HG02973 (cell line): ENCODE data around the gene MYO15A.

Source experiments
- ATAC-seq: cut with Tn5 transposase; IDR thresholded peaks from one replicate; pipeline ENCODE4 v1.9.1; 2021; ENCODE audit warnings: moderate library complexity; ENCODE audit not compliant: unreplicated experiment

The MYO15A gene, protein sequence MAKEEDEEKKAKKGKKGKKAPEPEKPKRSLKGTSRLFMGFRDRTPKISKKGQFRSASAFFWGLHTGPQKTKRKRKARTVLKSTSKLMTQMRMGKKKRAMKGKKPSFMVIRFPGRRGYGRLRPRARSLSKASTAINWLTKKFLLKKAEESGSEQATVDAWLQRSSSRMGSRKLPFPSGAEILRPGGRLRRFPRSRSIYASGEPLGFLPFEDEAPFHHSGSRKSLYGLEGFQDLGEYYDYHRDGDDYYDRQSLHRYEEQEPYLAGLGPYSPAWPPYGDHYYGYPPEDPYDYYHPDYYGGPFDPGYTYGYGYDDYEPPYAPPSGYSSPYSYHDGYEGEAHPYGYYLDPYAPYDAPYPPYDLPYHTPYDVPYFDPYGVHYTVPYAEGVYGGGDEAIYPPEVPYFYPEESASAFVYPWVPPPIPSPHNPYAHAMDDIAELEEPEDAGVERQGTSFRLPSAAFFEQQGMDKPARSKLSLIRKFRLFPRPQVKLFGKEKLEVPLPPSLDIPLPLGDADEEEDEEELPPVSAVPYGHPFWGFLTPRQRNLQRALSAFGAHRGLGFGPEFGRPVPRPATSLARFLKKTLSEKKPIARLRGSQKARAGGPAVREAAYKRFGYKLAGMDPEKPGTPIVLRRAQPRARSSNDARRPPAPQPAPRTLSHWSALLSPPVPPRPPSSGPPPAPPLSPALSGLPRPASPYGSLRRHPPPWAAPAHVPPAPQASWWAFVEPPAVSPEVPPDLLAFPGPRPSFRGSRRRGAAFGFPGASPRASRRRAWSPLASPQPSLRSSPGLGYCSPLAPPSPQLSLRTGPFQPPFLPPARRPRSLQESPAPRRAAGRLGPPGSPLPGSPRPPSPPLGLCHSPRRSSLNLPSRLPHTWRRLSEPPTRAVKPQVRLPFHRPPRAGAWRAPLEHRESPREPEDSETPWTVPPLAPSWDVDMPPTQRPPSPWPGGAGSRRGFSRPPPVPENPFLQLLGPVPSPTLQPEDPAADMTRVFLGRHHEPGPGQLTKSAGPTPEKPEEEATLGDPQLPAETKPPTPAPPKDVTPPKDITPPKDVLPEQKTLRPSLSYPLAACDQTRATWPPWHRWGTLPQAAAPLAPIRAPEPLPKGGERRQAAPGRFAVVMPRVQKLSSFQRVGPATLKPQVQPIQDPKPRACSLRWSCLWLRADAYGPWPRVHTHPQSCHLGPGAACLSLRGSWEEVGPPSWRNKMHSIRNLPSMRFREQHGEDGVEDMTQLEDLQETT (N-terminal part only)

DNA sequence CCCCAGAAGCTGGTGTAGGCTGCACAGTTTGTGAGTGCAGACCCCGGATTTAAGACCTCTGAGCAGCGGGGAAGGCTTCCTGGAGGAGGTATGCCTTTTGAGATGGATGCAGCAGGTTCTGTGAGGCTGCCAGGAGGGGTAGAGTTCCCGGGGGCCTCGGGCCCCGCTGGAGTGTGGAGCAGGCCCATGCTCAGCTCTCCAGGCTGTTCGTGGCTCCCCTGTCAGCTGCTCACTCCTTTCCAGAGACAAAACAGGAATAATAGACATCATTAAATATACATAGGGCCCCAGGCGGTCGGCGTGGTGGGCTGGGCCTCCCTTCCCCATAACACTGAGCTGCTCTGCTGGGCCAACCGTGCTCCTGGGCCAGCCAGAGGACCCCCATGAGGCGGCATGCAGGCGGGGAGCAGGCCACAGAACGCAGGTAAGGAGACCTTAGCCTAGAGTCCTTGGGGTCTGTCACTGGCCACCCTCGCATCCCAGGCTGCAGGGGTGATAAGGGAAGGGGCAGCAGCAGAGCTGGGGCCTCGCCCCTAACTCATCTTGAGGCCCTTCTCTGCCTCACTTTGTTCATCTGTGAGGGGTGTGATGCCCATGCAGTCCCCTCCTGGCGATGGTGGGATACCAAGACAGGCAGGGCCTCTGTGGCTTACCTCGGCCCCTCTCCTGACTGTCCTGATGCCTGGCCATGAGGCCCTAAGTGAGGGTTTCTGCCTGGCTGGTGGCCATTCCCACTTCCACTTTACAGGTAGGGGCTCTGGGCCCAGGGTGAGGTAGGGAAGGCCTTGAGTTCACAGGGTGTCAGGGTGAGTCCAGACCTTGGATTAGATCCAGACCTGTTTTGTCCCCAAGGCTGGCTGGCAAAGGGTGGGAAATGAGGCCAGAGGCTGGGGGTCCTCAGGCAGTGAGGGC lies at the start of gene MYO15A:
Gene MYO15A, plus strand, starts transcription at position 356 of the 912 bp plus-strand sequence. CDS start 10,045 bp downstream, outside the sequence.
- no peak for ATAC-seq

DNA sequence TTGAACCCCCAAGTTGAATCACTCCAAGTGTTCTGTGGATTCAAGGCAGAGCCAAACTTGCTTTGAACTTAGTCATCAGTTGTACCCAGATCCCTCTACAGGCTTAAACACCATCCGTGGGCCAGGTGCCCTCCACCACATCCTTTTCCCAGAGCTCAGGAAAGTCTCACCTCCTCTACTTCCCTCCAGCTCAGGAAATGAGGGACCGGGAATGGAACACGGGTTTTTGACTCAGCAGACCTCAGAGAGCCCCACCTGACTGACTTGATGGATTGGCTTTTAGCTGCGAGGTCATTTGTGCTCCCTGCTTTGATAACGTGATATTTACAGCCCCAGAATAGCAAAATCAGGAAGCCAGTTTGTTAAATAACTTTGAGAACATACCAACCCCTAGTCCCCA lies 49.3 kb upstream of the MYO15A start:
- ATAC-seq, result no peak

DNA sequence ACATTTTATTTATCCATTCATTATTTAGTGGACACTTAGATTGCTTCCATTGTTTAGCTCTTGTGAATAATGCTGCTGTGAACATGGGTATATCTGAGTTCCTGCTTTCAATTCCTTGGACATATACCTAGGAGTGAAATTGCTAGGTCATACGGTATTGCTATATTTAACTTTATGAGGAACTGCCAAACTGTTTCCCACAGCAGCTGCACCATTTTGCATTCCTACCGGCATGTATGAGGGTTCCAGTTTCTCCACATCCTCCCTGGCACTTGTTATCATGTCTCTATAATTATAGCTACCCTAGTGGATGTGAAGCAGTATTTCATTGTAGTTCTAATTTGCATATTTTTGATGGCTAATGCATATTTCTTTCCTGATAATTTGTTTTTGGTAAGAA lies 44.5 kb upstream of the MYO15A start:
- no peak for ATAC-seq

DNA sequence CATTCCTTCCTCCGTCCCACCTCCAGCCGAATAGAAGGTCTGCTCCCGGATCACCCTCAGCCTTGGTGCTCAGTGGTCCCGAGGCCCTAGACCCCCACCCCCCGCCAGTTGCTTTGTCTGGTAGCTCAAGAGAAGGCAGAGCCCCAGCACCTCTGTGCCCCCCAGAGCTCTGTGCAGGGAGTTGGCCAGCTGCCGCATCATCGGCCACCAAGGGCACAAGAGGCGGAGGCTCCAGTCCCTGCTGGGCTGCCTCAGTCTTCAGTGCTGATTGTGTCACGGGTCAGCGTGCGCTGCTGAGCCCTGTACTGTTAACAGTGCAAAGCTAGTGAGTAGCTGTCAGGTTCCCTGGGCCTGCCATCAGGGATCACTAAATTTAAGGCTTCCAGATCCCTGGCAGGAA lies 43.0 kb upstream of the MYO15A start:
- no peak for ATAC-seq

DNA sequence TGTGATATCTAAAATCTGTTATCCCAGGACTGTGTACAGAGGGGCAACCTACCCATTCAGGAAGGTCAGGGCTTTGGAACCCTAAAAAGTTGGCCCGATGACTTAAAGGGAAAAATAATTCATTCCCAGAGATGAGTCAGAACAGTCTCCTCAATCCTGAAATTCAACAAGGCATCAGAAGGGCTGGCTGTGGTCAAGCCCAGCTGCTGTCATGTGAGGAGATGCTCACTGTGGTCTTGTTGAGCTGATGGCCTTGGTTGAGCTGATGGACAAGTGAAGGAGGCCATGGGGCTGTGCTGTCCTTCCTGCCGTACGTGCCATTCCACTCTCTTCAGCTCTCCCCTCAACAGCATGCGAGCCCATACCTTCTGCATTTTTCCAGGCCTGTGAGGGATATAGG lies 41.7 kb upstream of the MYO15A start:
- ATAC-seq, result no peak

DNA sequence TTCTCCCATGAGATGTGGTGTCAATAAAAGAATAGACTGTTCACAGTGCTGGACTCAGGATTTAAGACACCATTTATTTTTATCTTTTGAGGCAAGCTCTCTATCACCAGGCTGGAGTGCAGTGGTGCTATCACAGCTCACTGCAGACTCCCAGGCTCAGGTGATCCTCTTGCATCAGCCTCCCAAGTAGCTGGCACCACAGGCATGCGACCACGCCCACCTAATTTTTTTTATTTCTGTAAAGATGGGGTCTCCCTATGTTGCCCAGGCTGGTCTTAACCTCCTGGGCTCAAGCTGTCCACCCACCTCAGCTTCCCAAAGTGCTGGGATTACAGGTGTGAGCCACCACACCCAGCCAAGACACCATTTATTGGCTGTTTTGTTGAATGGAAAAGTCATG lies 39.5 kb upstream of the MYO15A start:
- no peak for ATAC-seq

DNA sequence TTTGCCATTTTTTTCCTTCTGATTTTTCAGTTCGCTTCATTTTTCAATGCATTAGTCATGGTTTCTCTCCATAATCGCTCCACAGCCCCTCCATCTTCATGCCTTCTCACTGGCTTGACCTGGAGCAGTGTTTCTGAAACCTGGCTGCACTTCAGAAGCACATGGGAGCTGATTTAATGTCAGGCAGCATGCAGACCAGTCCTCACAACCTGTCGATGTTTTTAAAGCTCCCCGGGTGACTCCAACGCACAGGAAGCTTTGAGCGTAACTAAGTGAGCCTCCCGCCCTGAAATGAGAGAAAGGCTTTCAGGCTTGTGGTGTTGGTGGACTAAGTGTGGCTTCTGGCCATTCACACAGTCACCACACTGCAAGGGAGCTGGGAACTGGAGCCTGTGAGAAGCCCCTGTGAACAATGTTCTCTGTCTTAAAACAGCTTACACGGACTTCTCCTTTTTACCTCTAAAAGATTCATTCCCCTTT lies 37.7 kb upstream of the MYO15A start:
- ATAC-seq, result no peak

DNA sequence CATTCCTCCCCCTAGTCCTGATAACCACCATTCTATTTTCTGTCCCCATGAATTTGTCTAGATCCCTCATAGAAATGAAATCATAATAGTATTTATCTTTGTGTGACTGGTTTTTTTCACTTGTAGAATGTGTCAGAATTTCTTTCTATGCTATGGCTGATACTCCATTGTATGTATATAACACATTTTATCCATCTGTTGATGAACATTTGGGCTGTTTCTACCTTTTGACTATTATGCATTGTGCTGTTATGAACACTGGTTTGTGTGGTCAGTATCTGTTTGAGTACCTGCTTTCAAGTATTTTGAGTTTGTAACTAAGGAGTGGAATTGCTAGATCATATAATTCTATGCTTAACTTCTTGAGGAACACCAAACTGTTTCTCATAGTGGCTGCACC lies 36.8 kb upstream of the MYO15A start:
- no peak for ATAC-seq

DNA sequence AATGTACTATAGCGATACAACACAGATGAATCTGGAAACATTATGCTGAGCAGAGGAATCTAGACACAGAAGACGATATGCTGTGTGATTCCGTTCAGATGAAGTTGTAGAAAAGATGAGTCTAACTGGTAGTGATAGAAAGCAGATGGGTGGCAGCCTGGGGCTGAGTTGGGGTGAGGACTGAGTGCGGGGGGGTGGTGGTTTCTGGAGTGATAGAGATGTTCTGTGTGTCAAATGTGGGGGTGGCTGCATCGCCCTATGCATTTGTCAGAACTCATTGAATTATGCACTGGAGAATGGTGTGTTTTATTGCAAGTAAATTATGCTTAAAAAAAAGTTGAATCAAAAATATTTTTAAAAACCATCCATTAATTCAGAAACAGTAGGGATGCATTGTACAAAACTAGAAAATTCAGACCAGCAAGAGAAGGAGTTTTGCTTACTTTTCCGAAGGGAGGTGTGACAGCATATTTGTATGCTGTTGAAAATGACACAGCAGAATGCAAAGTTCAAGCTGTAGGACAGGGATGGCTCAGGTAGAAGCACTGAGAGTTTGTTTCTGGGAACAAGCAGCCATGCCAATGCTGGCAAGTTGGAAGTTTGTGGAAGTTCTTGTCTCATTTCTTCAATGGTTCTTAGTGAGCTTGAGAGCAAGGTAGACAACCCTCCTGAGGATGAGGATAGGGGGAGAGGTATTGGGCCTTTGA lies 33.8 kb upstream of the MYO15A start:
- no peak for ATAC-seq

DNA sequence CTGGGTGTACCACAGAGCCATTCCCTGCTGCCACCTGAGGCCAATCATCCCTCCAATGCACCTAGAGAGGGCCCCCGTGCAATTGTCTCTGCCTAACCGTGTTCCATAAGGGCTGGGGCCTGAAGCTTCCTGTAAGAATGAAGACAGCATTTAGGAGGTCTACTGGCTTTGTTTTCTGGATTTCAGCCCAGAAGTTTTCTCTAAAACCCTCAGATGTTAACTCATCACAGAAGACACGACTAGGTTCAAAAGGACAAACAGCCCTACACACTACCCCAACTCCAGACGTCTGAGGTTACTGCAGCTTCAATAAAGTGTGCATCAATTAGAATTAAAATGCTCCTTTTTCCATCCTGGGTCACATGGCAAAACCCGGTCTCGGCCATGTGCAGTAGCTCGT lies 31.6 kb upstream of the MYO15A start:
- ATAC-seq, result no peak

DNA sequence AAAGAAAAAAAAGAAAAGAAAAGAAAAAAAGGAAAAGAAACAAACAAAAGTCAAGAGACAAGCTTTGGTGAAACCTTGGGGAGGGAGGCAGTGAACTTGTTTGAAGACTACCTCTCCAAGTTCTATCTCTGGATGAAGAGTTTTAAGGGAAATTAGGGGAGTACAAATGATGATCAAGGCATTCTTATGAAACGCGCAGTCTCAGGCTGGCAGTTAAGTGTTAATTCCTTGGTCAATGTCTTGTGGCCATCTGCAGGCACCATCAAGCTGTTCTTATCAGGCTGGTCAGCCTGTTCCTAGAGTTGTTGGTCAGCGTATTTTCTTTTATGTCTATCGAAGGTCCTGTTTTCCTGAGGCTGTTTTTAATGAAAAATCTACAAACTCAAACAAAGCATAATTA lies 29.0 kb upstream of the MYO15A start:
- no peak for ATAC-seq

DNA sequence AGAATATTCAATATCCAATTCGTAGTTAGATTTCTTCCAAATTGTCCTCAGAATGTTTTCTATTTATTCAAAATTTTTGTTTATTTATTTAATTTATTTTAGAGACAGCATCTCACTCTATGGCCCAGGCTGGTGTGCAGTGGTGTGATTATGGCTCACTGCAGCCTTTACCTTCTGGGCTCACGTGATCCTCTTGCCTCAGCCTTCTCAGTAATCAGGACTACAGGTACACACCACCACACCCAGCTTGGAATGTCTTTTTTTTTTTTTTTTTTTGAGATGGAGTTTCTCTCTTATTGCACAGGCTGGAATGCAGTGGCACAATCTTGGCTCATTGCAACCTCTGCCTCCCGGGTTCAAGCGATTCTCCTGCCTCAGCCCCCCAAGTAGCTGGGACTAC lies 24.3 kb upstream of the MYO15A start:
- ATAC-seq, result no peak

DNA sequence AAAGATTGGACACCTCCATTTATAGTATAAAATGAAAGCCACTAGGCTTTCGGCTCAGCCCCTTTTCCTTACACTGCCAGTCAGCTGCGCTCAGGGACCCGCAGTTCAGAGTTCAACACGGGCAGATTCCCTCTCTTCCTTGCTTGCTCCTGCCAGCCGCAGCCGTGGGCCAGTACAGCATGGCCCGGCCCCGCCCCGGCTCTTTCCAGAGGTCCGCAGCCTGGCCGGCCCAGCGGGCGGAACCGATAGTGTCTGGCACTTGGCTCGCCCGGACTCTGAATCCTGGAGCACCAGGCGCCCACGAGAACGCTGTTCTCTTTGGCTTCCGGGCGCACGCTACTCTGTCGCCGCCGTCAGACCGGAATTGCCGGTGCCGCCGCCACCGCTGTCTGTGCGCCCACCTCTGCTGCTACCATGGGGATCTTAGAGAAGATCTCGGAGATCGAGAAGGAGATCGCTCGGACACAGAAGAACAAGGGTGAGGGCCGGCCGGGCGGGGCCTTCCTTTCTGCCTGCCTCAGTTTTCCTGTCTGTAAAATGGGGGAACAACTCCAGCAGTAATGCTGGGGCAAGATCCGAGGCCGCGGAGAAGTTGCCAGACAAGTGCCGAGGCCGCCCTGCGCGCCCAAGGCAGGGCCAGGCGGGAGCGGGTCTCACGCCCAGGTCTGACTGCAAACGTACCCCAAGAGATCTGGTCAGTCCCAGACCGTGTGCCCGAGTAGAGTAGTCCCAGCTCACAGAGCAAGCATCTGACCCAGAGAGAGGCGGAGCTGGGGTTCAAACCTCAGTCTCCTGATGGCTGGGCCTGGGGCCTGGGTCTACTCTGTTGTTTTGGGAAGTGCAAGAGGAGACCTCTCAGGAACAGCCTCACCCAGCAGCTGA lies 20.7 kb upstream of the MYO15A start, which contains the start of gene DRG2:
Gene DRG2, plus strand, starts transcription at position 339 of the 882 bp plus-strand sequence. Its CDS starts 76 bp downstream, at position 415.
- peak; percentile 78 for ATAC-seq

DNA sequence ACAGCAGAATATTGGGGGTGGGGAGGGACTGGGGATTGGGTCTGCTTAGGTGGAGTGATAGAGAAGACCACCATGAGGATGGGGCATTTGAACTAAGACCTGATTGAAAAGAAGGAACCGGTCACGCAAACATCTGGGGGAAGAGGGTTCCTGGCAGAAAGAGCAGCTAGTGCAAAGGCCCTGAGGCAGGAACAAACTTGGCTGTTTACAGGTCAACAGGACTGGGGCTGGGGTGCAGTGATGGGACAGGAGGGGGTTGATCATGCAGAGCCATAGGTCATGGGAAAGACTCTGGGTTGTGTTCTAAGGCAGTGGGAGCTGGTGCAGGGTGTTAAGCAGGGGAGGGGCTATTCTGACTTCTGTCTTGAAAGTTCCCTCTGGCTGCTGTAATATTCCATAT lies 18.9 kb upstream of the MYO15A start:
- ATAC-seq, result no peak

DNA sequence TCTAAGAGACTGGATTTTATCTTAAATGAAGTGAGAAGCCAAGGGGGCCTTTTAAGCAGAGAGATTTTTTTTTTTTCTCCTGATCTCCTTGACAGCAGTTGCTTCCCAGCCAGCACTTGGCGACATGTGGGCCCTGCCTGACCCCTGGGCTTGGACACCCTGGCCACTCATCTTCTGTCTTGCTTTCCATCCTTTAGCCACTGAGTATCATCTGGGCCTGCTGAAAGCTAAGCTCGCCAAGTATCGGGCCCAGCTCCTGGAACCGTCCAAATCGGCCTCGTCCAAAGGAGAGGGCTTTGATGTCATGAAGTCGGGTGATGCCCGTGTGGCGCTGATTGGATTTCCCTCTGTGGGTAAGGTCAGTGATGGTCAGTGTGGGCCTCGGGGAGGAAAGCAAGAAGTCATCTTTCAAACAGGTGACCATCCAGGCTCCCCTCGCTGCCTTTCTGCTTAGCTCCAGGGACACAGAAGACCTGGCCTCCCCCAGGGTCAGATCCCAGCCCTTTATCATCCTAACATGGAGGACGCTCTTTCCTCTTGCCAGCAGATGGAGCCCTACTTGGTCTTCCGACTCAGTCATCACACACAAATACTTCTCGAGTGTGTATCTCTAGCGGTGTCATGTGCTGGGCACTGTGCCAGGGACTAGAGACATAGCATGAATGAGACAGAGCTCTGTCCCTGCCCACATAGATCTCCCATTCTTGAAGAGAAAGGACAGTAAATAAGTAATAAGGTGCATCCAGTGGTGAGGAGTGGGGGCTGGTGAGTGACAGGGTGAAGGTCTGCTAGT lies 14.7 kb upstream of the MYO15A start:
- no peak for ATAC-seq

DNA sequence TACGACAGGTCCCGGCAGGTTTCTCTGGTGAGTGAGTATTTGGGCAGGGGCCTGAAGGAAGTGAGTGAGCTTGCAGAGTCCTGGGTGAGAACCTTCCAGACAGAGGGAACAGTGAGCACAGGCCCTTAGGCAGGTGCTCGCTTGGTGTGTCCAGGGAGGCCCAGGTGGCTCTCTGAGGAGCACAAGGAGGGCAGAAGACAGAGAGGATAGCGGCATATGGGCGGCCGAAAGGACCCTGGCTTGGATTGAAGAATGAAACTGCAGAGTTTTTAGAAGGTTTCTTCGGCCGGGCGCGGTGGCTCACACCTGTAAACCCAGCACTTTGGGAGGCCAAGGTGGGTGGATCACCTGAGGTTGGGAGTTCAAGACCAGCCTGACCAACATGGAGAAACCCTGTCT lies 14.1 kb upstream of the MYO15A start:
- ATAC-seq, result no peak

DNA sequence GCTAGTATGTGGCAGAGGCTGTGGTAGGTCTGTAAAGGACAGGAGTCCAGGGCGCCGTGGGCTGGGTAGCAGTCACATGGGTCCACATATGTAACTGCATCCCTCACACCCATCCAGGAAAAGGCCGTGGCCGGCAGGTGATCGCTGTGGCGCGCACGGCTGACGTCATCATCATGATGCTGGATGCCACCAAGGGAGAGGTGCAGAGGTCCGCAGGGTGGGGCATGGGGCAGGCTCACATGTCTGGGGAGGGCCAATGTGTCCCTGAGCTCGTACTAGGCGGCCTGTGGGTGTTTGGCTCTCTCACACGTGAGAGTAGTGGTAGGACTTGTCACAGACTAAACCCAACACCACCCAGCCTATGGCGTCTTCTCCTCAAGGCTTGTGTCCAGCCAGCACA lies 9.0 kb upstream of the MYO15A start:
- ATAC-seq, result no peak

DNA sequence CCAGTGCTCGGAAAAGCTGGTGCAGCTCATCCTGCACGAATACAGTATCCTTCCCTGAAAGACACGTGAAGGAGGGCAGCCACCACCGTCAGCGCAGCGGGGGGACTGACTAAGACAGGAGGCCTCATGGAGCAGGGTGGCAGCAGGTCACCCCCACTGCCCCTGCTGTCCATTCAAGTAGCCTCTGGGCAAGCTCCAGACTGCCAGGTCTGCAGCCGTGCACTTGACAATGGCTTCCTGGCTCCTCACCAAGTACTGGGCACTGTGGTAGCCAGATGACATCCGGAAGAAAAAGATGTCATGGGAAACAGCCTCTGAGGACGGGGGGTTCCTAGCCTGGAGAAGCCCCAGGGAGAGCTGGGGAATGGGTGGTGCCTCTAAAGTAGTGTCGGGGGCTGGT lies 7.9 kb upstream of the MYO15A start:
- no peak for ATAC-seq
